ENCODE results near the gene KRT77. TPM values are rescaled to one million over a fixed set of nuclear protein-coding genes. Genes with fewer than 3 reads are reported as not detected.
"Not testable (repeated sequence)": the region's sequence is repeated elsewhere in the genome, so short reads cannot be mapped to it uniquely, and the experiment has no call there.

KRT77 gene
- total RNA-seq, 1 experiment from 2014 or later: not detected

GRCh38 chr12:52676163-52676562 is 27.2 kb downstream of the KRT77 start:
- DNase-seq (ENCODE audit: low read depth): no peak

- DNase-seq (ENCODE audit: low read depth): no peak
Measured at GRCh38 chr12:52675301-52675701, 28.0 kb downstream of the KRT77 start.

DNA sequence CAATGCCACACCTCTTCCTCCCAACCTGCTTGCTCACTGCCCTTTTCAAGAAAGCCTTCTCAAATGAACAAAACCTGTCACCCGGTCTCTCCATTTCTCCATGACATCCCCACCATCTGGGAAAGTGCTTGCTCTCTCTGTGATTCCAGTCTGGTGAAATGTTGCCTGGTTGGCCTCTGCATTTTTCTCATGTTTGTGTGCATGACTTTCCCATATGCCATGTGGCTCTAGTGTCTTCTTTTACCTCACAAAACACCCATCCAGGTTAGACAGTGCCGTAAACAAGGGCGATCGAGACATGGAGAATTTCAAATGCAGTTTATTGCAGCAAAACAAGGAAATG is 28.9 kb downstream of the KRT77 start:
- no peak for DNase-seq (ENCODE audit: low read depth)

GRCh38 chr12:52673713-52674432 is 29.5 kb downstream of the KRT77 start:
- no peak for DNase-seq (ENCODE audit: low read depth)

GRCh38 chr12:52673217-52673616 is 30.1 kb downstream of the KRT77 start:
- no peak for DNase-seq (ENCODE audit: low read depth)

DNA sequence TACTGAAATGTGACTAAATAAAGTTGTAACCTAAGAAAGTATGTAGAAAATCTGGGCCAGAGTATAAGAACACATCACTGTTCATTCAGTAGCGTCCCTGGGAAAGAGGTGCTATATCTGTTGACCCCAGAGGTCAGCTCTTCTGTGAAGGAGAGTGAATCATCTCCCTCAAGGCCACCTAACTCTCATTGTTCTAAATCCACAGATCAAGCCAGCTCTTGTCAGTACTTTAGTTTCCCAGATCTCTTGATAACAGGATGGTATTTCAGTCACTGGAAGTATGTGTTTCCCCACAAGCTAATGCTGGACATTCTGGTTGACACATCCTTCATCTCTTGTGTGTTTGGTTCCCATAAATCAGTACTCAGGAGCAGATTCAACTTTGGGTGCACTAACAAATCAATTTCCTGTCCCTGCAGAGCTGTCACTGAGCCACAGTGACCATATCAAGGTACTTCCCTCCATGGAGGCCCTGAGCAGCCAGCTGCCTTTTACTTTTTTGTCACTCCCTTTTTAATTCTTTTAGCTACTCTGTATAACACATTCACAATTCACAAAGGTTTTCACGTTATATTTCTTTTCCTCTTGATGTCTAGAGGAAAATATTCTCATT is 30.9 kb downstream of the KRT77 start:
- peak; percentile 75 for DNase-seq (ENCODE audit: low read depth)

- DNase-seq (ENCODE audit: low read depth): no peak
Measured at GRCh38 chr12:52670961-52671360, 32.4 kb downstream of the KRT77 start.

DNA sequence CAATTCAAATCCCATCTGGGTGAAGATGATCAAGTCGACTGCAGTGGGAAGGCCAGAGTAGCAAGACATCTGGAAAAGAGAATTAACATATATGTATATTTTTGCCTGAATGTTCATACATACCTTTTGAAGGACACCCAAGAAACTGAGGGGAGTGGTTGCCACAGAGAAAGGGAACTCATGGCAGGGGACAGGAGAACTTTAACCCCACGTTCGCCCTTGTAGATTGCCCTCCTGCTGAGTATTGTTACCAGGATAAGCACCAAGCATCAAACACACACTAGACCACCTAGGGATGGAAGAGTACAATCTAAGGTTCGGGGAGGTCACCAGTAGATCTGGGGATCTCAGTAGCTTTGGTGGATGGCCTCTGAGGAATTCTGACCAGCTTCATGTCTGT is 32.8 kb downstream of the KRT77 start:
- DNase-seq (ENCODE audit: low read depth): no peak

GRCh38 chr12:52669941-52670340 is 33.4 kb downstream of the KRT77 start:
- DNase-seq (ENCODE audit: low read depth): not testable (repeated sequence)

DNA sequence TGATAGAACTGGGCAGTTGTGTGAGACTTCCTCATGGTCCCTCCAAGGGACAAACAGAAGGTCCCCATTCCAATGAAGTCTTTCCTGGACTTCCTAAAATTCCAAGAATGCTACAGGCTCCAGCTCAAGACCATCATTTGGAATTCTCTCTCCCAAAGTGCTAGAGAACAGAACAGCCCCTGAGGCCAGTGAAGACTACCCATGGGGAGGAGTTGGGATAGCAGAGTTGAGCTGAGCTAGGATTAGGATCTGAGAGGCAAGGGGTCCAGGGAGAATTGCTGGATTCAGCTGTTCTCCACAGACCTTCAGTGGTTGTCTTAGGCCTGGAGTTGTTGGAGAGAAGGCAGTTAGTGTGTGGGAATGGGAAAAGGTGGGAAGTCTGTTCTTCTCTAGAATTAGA is 33.9 kb downstream of the KRT77 start:
- no peak for DNase-seq (ENCODE audit: low read depth)

DNA sequence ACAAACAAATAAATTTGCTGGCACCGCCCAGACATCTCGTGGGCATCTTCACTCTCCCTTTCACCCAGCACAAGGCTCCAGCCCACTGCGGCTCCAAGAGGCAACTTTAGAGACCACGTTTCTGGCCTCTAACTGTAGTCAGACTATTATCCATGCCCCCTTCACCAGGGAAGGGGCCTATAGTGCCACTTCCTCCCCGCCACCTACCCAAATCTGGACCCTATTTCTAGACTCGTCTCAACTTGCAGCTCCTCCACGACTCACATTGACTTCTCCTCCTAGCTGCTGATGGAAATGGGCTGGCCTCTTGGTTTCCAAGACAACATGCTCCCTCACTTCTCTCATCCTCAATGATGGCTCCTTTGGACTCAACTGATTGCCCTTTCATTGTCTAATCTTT is 35.4 kb downstream of the KRT77 start:
- DNase-seq (ENCODE audit: low read depth): no peak

- no peak for DNase-seq (ENCODE audit: low read depth)
Measured at GRCh38 chr12:52667509-52667908, 35.8 kb downstream of the KRT77 start.

GRCh38 chr12:52666471-52666870 is 36.9 kb downstream of the KRT77 start:
- DNase-seq (ENCODE audit: low read depth): no peak

DNA sequence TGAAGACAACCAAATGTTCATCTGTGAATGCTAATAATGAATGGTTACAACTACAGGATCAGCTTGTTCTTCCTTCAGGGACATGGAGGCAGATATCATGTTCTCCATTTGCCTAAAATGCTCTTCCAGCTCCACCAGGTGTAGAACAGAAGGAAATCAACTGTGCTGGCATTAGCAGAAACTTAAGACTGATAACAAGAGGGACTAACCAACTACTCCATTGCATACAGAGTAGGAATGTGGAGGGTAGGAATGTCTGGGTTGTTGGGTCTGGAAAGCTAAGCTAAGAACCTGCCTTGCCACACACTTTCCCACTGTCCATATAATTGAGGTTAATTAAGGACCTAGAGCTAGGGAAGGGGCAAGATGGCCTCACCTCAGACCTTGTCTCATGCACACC is 39.9 kb downstream of the KRT77 start:
- DNase-seq (ENCODE audit: low read depth): no peak

- DNase-seq (ENCODE audit: low read depth): no peak
Measured at GRCh38 chr12:52662918-52663229, 40.5 kb downstream of the KRT77 start.

GRCh38 chr12:52662093-52662917 is 41.0 kb downstream of the KRT77 start:
- no peak for DNase-seq (ENCODE audit: low read depth)

DNA sequence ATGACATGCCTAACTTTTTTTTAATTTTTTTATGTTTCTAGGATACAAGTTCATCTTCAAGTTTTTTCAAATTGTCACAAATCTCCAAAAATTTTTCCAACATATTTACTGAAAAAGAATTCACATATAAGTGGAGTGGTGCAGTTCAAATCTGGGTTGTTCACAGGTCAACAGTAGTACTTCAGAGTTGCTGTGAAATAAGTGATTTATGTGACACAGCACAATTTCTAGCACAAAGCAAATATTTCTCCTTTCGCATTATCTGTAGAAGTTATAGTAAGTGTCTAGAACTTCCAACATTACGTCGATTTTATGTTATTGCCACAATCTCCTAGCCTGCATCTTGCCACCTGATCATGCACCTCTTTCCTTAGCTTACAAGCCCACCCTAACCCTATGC is 41.7 kb downstream of the KRT77 start:
- DNase-seq (ENCODE audit: low read depth): no peak

GRCh38 chr12:52660934-52661499 is 42.3 kb downstream of the KRT77 start:
- no peak for DNase-seq (ENCODE audit: low read depth)

DNA sequence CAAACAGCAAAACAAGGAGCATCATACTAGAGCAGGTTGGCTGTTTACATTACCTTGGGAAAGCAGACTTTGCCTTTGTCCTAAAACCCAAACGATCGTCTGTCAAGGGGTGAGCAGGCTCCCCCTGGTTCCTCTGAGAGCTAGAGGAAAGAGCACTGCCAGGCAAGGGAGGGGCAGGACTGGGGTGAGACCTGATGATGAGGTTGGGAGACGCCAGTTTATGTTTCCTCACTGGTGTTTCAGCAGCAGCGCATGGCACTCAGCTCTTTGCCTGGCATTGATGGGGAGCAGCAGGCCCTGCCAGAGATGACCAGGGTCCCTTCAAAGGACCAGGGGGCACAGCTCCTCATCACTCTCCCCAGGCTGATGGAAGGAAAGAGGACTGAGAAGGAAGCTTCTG is 43.4 kb downstream of the KRT77 start:
- DNase-seq (ENCODE audit: low read depth): no peak

- DNase-seq (ENCODE audit: low read depth): no peak
Measured at GRCh38 chr12:52659395-52659794, 43.9 kb downstream of the KRT77 start.

DNA sequence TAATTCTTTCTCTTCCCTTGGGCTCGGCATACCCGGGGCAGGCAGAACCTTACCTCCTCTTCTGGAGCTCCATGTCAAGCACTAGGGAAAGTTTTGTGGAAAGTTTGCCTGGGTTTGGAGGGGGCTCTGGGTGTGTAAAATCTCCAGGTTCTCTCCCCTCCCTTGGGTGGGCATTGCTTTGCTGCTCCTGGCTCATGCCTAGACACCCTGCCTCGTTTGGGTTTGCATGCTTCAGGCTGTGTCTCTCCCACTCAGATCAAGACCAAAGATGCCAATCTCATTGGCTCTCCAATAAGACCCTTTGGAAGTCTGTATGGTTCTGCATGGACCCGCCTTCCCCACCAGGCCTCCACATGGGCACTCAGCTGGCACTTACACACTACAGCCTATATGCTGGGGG is 45.1 kb downstream of the KRT77 start:
- DNase-seq (ENCODE audit: low read depth): no peak

DNA sequence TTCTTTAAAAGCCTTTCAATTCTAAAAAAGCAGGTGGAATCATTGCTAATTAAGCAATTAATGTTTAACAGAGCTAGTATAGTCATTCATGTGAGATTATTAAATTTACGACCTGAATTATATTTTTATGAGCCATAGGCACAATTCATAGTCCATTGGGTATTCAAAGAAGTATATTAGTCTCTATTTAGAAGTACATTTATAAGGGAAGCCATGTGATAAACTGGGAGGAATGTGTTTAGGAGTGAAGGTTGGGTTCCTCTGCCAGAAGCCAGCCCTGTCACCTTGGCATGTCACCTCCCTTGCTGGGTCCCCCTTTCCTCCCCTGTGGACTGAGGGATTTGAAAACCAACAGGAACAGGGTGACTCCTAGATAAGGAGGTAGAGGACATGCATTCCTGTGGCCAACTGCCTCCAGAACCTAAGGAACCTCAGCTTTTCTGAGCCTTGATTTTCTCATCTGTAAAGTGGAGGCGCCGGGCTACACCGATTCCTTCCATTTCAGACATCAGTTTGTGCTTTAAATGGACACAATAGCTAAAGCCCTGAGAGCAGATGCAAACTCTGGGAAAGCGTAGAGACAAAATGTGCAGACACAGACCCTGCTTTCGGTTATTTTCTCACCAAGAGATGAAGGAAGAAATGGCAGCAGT is 45.9 kb downstream of the KRT77 start:
- no peak for DNase-seq (ENCODE audit: low read depth)
